GM12878 (cell line): ENCODE data around the gene SMARCD3. TPM values are rescaled to one million over a fixed set of nuclear protein-coding genes. Genes with fewer than 3 reads are reported as not detected.

Experiments used
- ATAC-seq: fragments of 200-7000 bp; cut with Tn5 transposase; 3 replicates; pipeline ENCODE4 v1.9.1; 2020; ENCODE audit warnings: mild to moderate bottlenecking, moderate library complexity
- BruUV-seq: library from RNA; stranded (reverse); fragments of 400-500 nt; replicated peaks from 2 replicates; lab custom pipeline; 2021; lab: Mats Ljungman, UMichigan
- CTCF ChIA-PET: fragments of 300-600 bp; sonication (Branson Sonifier 250); formaldehyde crosslinking; extraction: SDS; loops from one replicate; lab custom pipeline; 2021; ENCODE audit warnings: inconsistent platforms; lab: Yijun Ruan, JAX
- POLR2A ChIA-PET: fragments of 350-600 bp; formaldehyde crosslinking; extraction: SDS; loops from one replicate; lab custom pipeline; 2021; ENCODE audit warnings: inconsistent platforms; lab: Charles Lee
- RAD21 ChIA-PET: fragments of 300-600 bp; sonication (Branson Sonifier 250); formaldehyde crosslinking; loops from one replicate; lab custom pipeline; 2023; ENCODE audit warnings: antibody characterized with exemption; ENCODE audit not compliant: unreplicated experiment; lab: Charles Lee
- SMC1A ChIA-PET: fragments of 300-600 bp; sonication (Branson Sonifier 250); formaldehyde crosslinking; loops from one replicate; lab custom pipeline; 2023; ENCODE audit not compliant: unreplicated experiment, uncharacterized antibody; lab: Charles Lee
- DNase-seq: peaks from one replicate; pipeline ENCODE4 v3.0.0-alpha.2; 2011; ENCODE audit warnings: low read depth, low spot score
- FAIRE-seq: peaks from 3 replicates; lab custom pipeline; 2011; peaks lifted over from hg19 to GRCh38; lab: Jason Lieb, UNC
- H2AFZ ChIP-seq: 2 replicates; pipeline ENCODE4 v1.6.0; 2011; ENCODE audit warnings: low read depth, low read length, control low read depth; ENCODE audit not compliant: control insufficient read depth
- H3K27ac ChIP-seq: 2 replicates; pipeline ENCODE4 v1.5.1; 2011; ENCODE audit warnings: control low read depth; ENCODE audit not compliant: control insufficient read depth, insufficient read depth
- H3K27me3 ChIP-seq, 2 experiments: replicated peaks in 1 of 2; 2 replicates each; pipeline versions ENCODE4 v1.6.0 to v1.6.1; 2011; ENCODE audit warnings: low read length in 1 of 2; ENCODE audit not compliant: control insufficient read depth in 2 of 2, insufficient read depth in 2 of 2
- H3K36me3 ChIP-seq, 2 experiments: 2 replicates each; pipeline ENCODE4 v1.5.1; 2011; ENCODE audit warnings: low read length in 1 of 2; ENCODE audit not compliant: control insufficient read depth in 2 of 2, insufficient read depth in 2 of 2
- H3K4me1 ChIP-seq: 2 replicates; pipeline ENCODE4 v1.6.1; 2011; ENCODE audit warnings: mild to moderate bottlenecking, low read length, moderate library complexity, mixed read lengths; ENCODE audit not compliant: control insufficient read depth, insufficient read depth
- H3K4me2 ChIP-seq: 2 replicates; pipeline ENCODE4 v1.6.0; 2011; ENCODE audit warnings: control low read depth; ENCODE audit not compliant: control insufficient read depth, insufficient read depth
- H3K4me3 ChIP-seq: fragments of 200-600 bp; sonication (generic); 2 replicates; pipeline ENCODE4 v1.5.1; 2016
- H3K79me2 ChIP-seq: 2 replicates; pipeline ENCODE4 v1.6.0; 2011; ENCODE audit warnings: low read length; ENCODE audit not compliant: control insufficient read depth, insufficient read depth
- H3K9ac ChIP-seq: 2 replicates; pipeline ENCODE4 v1.8.0; 2011; ENCODE audit warnings: low read length, control low read depth, mixed read lengths; ENCODE audit not compliant: control insufficient read depth, insufficient read depth
- H3K9me3 ChIP-seq: replicated peaks from 3 replicates; pipeline ENCODE4 v1.5.1; 2011; ENCODE audit warnings: mild to moderate bottlenecking, low read length; ENCODE audit not compliant: control insufficient read depth, insufficient read depth
- H4K20me1 ChIP-seq: 2 replicates; pipeline ENCODE4 v1.6.0; 2011; ENCODE audit not compliant: control insufficient read depth, insufficient read depth
- BCLAF1 ChIP-seq: fragments of 450-650 bp; IDR thresholded peaks from 2 replicates; pipeline ENCODE4 v1.6.1; 2017; ENCODE audit warnings: antibody characterized with exemption, mild to moderate bottlenecking, moderate library complexity
- BRCA1 ChIP-seq: IDR thresholded peaks from 2 replicates; pipeline ENCODE4 v1.6.1; 2011; ENCODE audit warnings: low read depth, low read length, improper control_type of control experiment
- E2F4 ChIP-seq: IDR thresholded peaks from 2 replicates; pipeline ENCODE4 v1.6.1; 2012; ENCODE audit warnings: low read depth, low read length, improper control_type of control experiment
- EP300 ChIP-seq, 2 experiments: fragments of 150-350 bp in 1 of 2; IDR thresholded peaks; 2 replicates each; pipeline ENCODE4 v1.6.1; 2011 to 2012; ENCODE audit warnings: low read depth in 2 of 2, low read length in 2 of 2, borderline replicate concordance in 1 of 2, improper control_type of control experiment in 1 of 2, inconsistent platforms in 1 of 2; ENCODE audit not compliant: control insufficient read depth in 1 of 2
- HSF1 ChIP-seq: fragments of 150-350 bp; IDR thresholded peaks from 2 replicates; pipeline ENCODE4 v1.6.1; 2014; ENCODE audit warnings: mild to moderate bottlenecking, low read depth, low read length
- KDM1A ChIP-seq: fragments of 200-600 bp; sonication (generic); IDR thresholded peaks from 2 replicates; pipeline ENCODE4 v1.6.1; 2016; ENCODE audit warnings: borderline replicate concordance
- LARP7 ChIP-seq: fragments of 450-650 bp; IDR thresholded peaks from 2 replicates; pipeline ENCODE4 v1.6.1; 2017; ENCODE audit warnings: mild to moderate bottlenecking
- MEF2B ChIP-seq: fragments of 450-650 bp; IDR thresholded peaks from 2 replicates; pipeline ENCODE4 v1.6.1; 2018; ENCODE audit warnings: mild to moderate bottlenecking, moderate library complexity; ENCODE audit not compliant: partially characterized antibody, poor library complexity, severe bottlenecking
- PBX3 ChIP-seq: IDR thresholded peaks from 2 replicates; pipeline ENCODE4 v1.6.1; 2011; ENCODE audit warnings: mild to moderate bottlenecking, low read depth, low read length, moderate library complexity; ENCODE audit not compliant: insufficient replicate concordance
- RBBP5 ChIP-seq: fragments of 200-600 bp; sonication (generic); conservative IDR thresholded peaks from 2 replicates; pipeline ENCODE4 v1.6.1; 2016
- WGBS: methylation state at CpG from one replicate; pipeline ENCODE4 v1.1.6; 2016; ENCODE audit warnings: low lambda C conversion rate; ENCODE audit not compliant: insufficient replicate concordance, insufficient coverage; ENCODE audit errors: missing lambda C conversion rate; 5-methylcytosine and 5-hydroxymethylcytosine counted together
- in situ Hi-C: fragments of 300-500 bp; cut with MboI; formaldehyde crosslinking; loops from 9 replicates; pipeline ENCODE4 v1.14.3; 2018; ENCODE audit warnings: mixed read lengths
- intact Hi-C: fragments of 100-400 bp; cut with micrococcal nuclease; formaldehyde crosslinking; loops from one replicate; pipeline ENCODE4 v1.14.2; 2022; ENCODE audit not compliant: unreplicated experiment
- polyA plus RNA-seq, 11 experiments: library from polyadenylated mRNA; depleted of rRNA in 4 of 11; unstranded in 6 of 11; stranded (reverse) in 5 of 11; fragments of >200 nt; fragmentation: Nextera tagmentation in 4 of 11; fragmentation: Illumina TruSeq in 1 of 11; extraction: Ambion mirVana in 4 of 11; extraction: Trizol in 1 of 11; gene quantifications; 1 replicate in 1 of 11; 2 replicates in 10 of 11; pipeline versions ENCODE4 v1.2.1 to v1.2.3, GENCODE V29; 2011 to 2016; ENCODE audit warnings: inconsistent platforms in 2 of 11, missing spikeins in 2 of 11, low read depth in 1 of 11
- total RNA-seq, 4 experiments: library from RNA; depleted of rRNA in 3 of 4; stranded (reverse); fragments of >200 nt in 3 of 4; fragmentation: Illumina TruSeq in 1 of 4; extraction: Trizol in 1 of 4; gene quantifications; 2 replicates each; pipeline versions ENCODE4 v1.2.1 to v1.2.3, GENCODE V29; 2013 to 2021

SMARCD3 gene
- total and polyA plus RNA-seq, 10 of the 15 experiments (the other 5 are each of a cell fraction or from before 2014, with no cell fraction given): 0.11 to 1.4 (median 0.16) TPM

GRCh38 chr7:151275813-151276577, 27.5 kb upstream of the SMARCD3 start (continued):
- no peak for TF ChIP-seq BCLAF1
- TF ChIP-seq MEF2B: no peak

- no peak overlapping the region for H2AFZ ChIP-seq
- ChIA-PET SMC1A (no interaction called here), POLR2A (no interaction called here), CTCF (no interaction called here), RAD21 (no interaction called here)
- WGBS: 44% methylated on average over 17 of the region's 17 CpGs
- no peak overlapping the region for H3K4me2 ChIP-seq
- no peaks in the 10 kb centered on the region for H3K79me2 ChIP-seq
- peaks cover 0 to 4% of the 10 kb centered on the region in 2 experiments; a peak in 3 of 4 replicates for H3K27me3 ChIP-seq
- H3K9me3 ChIP-seq: no peaks in the 10 kb centered on the region
- no peak overlapping the region for H3K4me3 ChIP-seq
- in situ Hi-C loops (no loop called here), intact Hi-C loops (no loop called here)
- no peak for DNase-seq
- no peak for ATAC-seq
- H3K9ac ChIP-seq: no peak overlapping the region
- no peak for FAIRE-seq
- H3K27ac ChIP-seq: no peak overlapping the region
- BruUV-seq: no TSS peak
- H3K36me3 ChIP-seq: no peaks in the 10 kb centered on the region
- H3K4me1 ChIP-seq: no peaks in the 10 kb centered on the region
- H4K20me1 ChIP-seq: peaks cover 4% of the 10 kb centered on the region; the same call in 1 of the 2 replicates
- no peak for TF ChIP-seq LARP7
- no peak for TF ChIP-seq E2F4
- no peak for TF ChIP-seq KDM1A
- TF ChIP-seq EP300 (IDR thresholded peaks at IDR 0.05; ENCODE audit: borderline replicate concordance in 1 of 2, control insufficient read depth in 1 of 2, low read depth in 2 of 2, low read length in 2 of 2): no peak
- TF ChIP-seq RBBP5: no peak
- no peak for TF ChIP-seq PBX3
- no peak for TF ChIP-seq HSF1
- TF ChIP-seq BRCA1: no peak
Observed at GRCh38 chr7:151274936-151275812, 26.7 kb upstream of the SMARCD3 start.
